DND-41 (cell line): Measurements from ENCODE around the gene EML6.

ENCODE experiments used
- ATAC-seq: fragments of 200-7000 bp; cut with Tn5 transposase; 3 replicates; pipeline ENCODE4 v1.9.1; 2021; ENCODE audit warnings: low read depth; ENCODE audit not compliant: insufficient read depth
- DNase-seq: peaks from one replicate; pipeline ENCODE4 v3.0.0-alpha.2; 2020
- H2AFZ ChIP-seq: 2 replicates; pipeline ENCODE4 v1.6.0; 2012; ENCODE audit warnings: low read depth, low read length
- H3K27ac ChIP-seq: 2 replicates; pipeline ENCODE4 v1.5.1; 2012; ENCODE audit warnings: low read length, inconsistent platforms
- H3K27me3 ChIP-seq: fragments of 200-600 bp; sonication (generic); 2 replicates; pipeline ENCODE4 v1.6.0; 2012; ENCODE audit warnings: low read length, mild to moderate bottlenecking, inconsistent platforms; ENCODE audit not compliant: insufficient read depth, poor library complexity
- H3K36me3 ChIP-seq: 2 replicates; pipeline ENCODE4 v1.5.1; 2012; ENCODE audit warnings: low read length, inconsistent platforms; ENCODE audit not compliant: insufficient read depth
- H3K4me1 ChIP-seq: 2 replicates; pipeline ENCODE4 v1.5.1; 2012; ENCODE audit warnings: mild to moderate bottlenecking, low read length; ENCODE audit not compliant: insufficient read depth
- H3K4me2 ChIP-seq: 2 replicates; pipeline ENCODE4 v1.6.0; 2012; ENCODE audit warnings: mild to moderate bottlenecking, moderate library complexity, low read length, inconsistent platforms; ENCODE audit not compliant: insufficient read depth
- H3K4me3 ChIP-seq, 2 experiments: fragments of 200-600 bp in 1 of 2; shearing (Covaris generic) in 1 of 2; 2 replicates each; pipeline ENCODE4 v1.5.1; 2012 to 2016; ENCODE audit warnings: inconsistent platforms in 2 of 2, low read length in 2 of 2, mild to moderate bottlenecking in 2 of 2, low read depth in 1 of 2, moderate library complexity in 1 of 2
- H3K79me2 ChIP-seq: 2 replicates; pipeline ENCODE4 v1.6.0; 2012; ENCODE audit warnings: low read length, inconsistent platforms; ENCODE audit not compliant: insufficient read depth
- H3K9ac ChIP-seq: 2 replicates; pipeline ENCODE4 v1.6.0; 2012; ENCODE audit warnings: low read depth, mild to moderate bottlenecking, inconsistent platforms, low read length, moderate library complexity
- H3K9me3 ChIP-seq: 2 replicates; pipeline ENCODE4 v1.5.1; 2012; ENCODE audit warnings: low read length, moderate library complexity, mild to moderate bottlenecking, inconsistent platforms; ENCODE audit not compliant: insufficient read depth, severe bottlenecking
- H4K20me1 ChIP-seq: 2 replicates; pipeline ENCODE4 v1.6.0; 2012; ENCODE audit warnings: low read length; ENCODE audit not compliant: insufficient read depth
- CTCF ChIP-seq: IDR thresholded peaks from 2 replicates; pipeline ENCODE4 v1.5.1; 2012; ENCODE audit warnings: borderline replicate concordance, low read length, moderate library complexity, mild to moderate bottlenecking; ENCODE audit not compliant: poor library complexity, severe bottlenecking; ENCODE audit errors: extremely low read depth
- EZH2 ChIP-seq: IDR thresholded peaks from 3 replicates; pipeline ENCODE4 v1.6.1; 2012; ENCODE audit warnings: borderline replicate concordance, low read depth, mild to moderate bottlenecking, moderate library complexity, low read length, inconsistent platforms; ENCODE audit not compliant: severe bottlenecking

EML6 gene

GRCh38 chr2:55017880-55018279 is 294.4 kb downstream of the EML6 start:
- Histone ChIP-seq H4K20me1 (peaks cover 55% of the 10 kb centered on the region), H3K27ac (no peak overlapping the region), H3K9ac (no peak overlapping the region), H3K4me3 (no peak overlapping the region), H3K4me1 (peaks cover 7% of the 10 kb centered on the region; the same call in 1 of the 2 replicates), H3K4me2 (no peak overlapping the region), H3K27me3 (no peaks in the 10 kb centered on the region), H2AFZ (no peak overlapping the region), H3K79me2 (peaks cover 100% of the 10 kb centered on the region), H3K36me3 (peaks cover 23% of the 10 kb centered on the region), H3K9me3 (no peaks in the 10 kb centered on the region)
- no peak for ATAC-seq
- DNase-seq = no peak
- no peak for TF ChIP-seq EZH2
- TF ChIP-seq CTCF = no peak

- no peak for ATAC-seq
- peaks cover 23% of the 10 kb centered on the region for H3K36me3 ChIP-seq
Measured at GRCh38 chr2:55018619-55019018, 295.2 kb downstream of the EML6 start.

GRCh38 chr2:55019526-55020258 is 296.2 kb downstream of the EML6 start:
- no peaks in the 10 kb centered on the region for H3K9me3 ChIP-seq
- no peaks in the 10 kb centered on the region for H3K27me3 ChIP-seq
- ATAC-seq (no peak), DNase-seq (no peak)
- no peaks in the 10 kb centered on the region for H3K4me1 ChIP-seq
- H4K20me1 ChIP-seq = peaks cover 63% of the 10 kb centered on the region
- H3K9ac ChIP-seq = no peak overlapping the region
- peaks cover 100% of the 10 kb centered on the region for H3K79me2 ChIP-seq
- H3K36me3 ChIP-seq = peaks cover 23% of the 10 kb centered on the region
- TF ChIP-seq EZH2 = no peak
- no peak for TF ChIP-seq CTCF
- no peak overlapping the region for H3K27ac ChIP-seq
- H3K4me3 ChIP-seq = no peak overlapping the region
- no peak overlapping the region for H2AFZ ChIP-seq
- no peak overlapping the region for H3K4me2 ChIP-seq

More at GRCh38 chr2:55018619-55019018, 295.2 kb downstream of the EML6 start:
- Histone ChIP-seq H3K4me1 (peaks cover 1% of the 10 kb centered on the region; the same call in 1 of the 2 replicates), H4K20me1 (peaks cover 56% of the 10 kb centered on the region), H2AFZ (no peak overlapping the region), H3K9me3 (no peaks in the 10 kb centered on the region), H3K27ac (no peak overlapping the region), H3K4me2 (no peak overlapping the region), H3K4me3 (no peak overlapping the region), H3K79me2 (peaks cover 100% of the 10 kb centered on the region), H3K27me3 (no peaks in the 10 kb centered on the region), H3K9ac (no peak overlapping the region)
- no peak for DNase-seq
- TF ChIP-seq CTCF = no peak
- TF ChIP-seq EZH2 = no peak
